Measurements from ENCODE around the gene FOXP1.

The FOXP1 gene

DNA sequence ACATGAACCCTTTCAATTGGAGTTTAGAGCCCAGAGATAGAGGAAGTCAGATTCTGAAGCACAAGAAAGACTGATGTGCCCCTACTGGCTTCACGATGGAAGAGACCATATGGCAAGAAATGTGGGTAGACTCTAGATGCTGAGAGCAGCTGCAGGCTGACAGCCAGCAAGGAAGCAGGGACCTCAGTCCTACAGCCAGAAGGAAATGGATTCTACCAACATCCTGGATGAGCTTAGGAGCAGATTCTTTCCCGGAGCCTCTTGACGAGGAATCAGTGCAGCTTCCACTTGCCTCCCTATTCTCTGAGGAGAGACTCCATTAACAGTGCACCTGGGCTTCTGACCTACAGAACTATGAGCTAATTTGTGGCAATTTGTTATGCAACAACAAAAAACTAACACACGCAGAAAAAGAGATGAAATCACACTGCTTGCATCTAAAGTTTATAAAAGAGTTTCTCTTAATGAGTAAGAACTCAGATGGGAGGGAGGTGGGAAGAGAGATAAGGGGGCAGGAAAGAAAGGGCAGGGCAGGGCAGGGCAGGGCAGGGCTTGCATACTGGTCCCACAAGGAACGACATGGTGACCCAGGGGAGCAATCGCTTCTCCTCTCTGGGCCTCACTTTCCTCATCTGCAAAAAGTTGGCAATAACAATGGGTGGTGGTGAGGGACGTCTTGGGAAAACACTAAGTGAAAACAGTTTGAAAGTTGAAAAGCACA, 440.9 kb downstream of the FOXP1 start:
- no peak for DNase-seq (ENCODE audit: low spot score)

DNA sequence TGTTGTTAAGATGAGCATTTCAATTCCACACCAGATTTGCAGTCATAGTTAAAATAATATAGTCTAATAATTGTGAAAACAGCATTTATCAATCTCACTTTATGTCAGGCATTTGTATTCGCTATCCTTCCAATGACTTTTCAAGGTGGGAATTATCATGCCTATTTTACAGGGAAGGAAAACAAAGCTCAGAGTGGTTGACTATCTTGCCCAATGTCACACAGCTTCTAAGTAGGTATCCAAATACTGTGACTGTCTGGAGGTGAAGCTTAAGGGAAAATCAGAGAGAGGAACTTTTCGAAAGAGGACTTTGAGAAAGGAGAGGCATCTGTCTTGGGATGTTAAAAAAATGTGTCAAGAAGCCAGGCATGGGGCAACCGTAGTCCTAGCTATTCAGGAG, 443.1 kb downstream of the FOXP1 start:
- no peak for DNase-seq (ENCODE audit: low spot score)

DNA sequence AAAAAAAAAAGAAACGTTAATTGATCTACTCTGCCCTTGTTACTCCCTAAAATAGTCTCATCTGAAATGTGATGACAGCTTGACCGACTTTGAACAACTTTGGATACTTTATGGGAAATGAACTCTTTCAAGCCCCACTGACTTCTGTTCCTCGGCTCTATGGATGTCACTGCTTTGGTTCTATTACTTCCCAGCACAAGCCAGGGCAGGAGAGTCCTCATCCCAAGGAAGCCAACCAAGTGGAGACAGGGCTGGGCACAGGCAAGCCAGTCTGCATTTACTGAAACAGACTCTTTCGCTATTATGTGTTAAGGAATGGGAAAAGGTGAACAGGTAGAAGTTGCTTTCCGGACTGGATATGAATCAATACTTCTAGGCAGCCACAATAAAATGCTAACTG, 444.0 kb downstream of the FOXP1 start:
- no peak for DNase-seq (ENCODE audit: low spot score)

DNA sequence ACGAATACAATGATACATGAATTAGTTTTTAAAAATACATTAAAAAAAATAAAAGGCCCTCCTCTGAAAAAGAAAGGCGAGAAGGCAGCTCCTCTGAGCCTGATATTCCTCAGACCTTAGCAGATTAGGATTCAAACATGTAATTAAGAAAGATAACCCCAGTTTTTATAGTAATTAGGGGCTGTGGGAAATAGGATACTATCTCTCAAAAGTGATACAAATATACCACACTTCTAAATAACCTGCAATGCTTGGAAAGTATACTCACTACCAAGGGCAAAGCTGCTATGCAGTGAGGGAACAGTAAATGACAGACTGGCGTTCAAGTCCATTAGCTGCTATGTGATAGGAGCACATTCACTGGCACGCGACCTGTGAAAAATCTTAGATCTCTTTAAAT, 445.1 kb downstream of the FOXP1 start:
- no peak for DNase-seq (ENCODE audit: low spot score)

DNA sequence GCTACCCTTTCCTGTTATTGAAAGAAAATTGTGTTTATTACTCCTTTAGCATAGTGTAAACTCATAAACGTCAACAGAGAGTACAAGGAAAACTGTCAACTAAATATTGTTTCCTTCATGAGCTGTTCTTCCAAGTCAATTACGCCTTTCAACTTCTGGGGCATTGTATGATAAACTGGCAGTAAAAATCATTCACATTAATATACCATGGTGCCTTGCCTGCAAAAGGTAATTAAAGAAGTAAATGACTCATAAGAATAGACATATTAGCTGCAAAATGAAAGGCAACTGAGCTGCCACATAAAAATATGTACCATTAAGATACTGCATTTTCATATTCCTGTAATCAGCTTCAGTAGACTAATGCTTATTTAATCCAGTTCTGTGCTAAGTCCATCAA, 447.3 kb downstream of the FOXP1 start:
- no peak for DNase-seq (ENCODE audit: low spot score)

DNA sequence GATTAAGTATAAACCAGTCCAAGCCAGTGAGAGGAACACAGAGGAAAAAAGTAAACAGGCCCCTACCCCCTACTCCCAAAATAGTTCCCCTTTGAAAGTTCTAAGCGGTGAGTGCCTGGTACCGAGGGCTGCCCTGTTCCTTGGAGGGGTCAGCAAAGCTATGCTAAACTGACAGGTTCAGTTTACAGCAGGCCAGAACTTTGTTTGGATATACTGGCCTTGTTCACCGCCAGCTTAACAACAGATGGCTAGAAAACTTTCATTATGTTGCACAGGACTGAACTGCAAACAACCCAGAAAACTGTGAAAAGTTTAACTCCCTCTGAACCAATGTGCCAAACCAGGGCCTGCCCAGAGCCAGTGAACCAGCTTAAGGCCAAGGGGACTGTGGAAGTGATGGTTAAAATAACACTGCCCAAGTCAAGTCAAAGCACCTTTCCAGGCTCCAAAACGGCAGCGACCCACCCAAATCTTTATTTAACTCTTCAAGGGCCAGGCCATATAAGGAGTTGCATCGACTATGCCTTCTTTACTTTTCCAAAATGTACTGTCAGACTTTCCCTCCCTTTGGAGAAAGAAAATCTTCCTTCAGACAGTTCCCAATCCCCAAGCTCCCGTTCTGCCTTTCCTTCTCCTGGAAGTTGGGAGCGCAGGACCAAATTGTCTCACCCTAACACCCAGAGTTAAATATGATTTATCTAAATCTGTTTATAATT, 448.0 kb downstream of the FOXP1 start:
- DNase-seq (ENCODE audit: low spot score): no peak

DNA sequence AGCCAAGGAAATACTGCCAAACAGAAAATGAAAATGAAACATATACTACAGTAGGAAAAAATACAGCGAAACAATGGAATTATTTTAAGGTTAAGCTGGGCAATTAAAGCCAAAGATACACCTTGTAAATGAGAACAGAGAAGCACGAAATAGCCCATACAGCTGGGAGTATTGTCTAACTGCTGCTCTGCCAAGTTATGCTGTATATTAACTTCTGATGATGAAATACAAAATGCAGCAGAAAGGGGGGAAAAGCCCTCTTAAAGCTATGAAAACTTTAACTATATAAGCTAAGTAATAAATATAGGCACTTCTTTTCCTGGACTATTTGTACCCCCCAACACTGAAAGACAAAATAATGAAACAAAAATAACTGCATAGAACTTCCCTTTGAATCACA, 449.0 kb downstream of the FOXP1 start:
- DNase-seq (ENCODE audit: low spot score): no peak

DNA sequence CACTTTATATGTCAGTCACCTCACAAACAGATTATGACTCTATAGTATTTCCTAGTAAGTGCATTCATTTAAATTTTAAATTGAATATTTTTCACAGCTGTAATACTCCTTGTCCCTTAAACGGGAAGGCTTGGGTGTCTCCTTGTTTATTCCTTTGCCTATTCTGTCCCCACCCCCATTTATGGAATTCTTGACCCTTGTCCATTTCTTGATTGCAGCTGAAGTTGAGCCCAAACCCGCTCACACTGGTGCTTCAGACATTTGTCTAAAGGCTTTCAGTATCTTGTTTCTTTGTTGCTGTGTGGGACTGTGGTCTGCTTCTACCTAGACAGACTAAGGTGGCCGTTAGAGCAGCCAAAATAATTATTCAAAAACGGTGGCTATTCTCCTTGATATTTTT, 449.7 kb downstream of the FOXP1 start:
- no peak for DNase-seq (ENCODE audit: low spot score)

DNA sequence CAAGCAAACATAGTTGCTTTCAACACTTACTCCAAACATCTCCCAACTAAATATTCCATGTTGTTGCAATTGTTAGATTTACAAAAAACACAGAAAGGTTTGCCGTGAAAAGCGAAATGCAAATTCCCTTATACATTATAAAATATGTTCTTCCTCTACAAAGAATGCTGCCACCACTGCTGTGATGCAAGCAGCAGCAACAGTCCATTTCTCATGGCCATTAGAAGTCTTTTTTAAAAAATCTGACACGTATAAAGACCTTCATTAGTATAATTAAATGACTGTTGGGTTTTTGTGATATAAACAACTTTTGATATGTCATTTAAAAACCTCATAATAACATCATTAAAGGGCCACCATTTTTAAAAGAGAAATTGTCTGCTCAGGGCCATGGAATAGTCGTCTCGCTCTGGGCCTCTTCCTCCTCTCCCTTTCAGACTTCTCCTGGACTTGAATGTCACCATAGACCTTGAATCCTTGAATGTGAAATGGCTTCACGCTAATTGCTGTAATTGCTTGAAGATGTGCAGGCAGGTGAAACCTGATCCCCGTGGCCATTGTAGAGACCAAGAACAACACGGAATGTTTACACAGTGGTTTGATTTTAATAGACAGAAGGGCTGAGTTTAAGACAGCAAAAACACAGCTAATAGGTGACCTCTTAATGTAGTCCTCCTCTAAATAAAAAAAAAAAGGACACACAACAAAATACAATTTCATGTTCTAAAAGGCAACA, 450.4 kb downstream of the FOXP1 start:
- DNase-seq (ENCODE audit: low spot score): no peak

DNA sequence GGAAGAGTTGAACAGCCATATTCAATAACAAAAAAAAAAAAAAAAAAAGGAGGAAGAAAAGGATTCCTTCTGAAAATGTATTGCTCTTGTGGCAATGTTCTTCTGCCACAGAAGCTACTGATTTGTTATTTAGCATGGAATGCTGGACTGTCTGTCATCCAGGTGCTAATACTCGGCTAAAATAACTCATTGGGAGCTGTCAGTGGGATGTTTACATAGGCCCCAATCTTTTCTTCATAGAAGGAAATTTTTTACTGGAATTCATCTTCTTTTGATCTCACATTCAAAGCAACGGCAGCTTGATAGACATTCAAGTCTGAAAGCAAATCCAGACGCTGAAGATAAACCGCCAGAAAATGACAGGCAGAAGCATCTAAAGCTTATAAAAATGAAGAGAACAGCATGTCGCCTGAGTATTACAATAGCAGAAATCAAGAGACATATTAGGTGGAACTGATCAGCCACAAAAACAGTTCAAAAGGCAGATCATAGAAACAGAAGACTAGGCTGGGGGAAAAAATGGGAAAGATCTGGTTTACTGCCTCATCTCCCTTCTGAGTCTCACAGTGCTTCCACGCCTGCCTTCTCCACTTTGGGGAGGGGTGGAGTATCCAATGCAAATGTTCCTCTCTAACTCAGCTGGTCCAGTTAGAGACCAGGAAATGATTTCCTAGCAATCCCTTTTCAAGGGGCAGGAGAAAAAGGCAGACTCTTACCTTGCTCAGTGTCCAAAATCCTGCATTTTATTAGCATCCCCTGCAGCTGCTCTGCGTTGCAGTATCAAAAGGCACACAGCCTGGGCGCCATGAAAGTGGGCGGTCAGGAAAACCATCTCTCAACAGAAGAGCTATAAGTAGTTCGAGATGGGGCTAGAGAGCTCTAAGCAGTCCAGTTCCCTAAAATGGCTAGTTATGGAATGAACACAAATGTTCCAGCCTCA, 451.9 kb downstream of the FOXP1 start:
- no peak for DNase-seq (ENCODE audit: low spot score)

DNA sequence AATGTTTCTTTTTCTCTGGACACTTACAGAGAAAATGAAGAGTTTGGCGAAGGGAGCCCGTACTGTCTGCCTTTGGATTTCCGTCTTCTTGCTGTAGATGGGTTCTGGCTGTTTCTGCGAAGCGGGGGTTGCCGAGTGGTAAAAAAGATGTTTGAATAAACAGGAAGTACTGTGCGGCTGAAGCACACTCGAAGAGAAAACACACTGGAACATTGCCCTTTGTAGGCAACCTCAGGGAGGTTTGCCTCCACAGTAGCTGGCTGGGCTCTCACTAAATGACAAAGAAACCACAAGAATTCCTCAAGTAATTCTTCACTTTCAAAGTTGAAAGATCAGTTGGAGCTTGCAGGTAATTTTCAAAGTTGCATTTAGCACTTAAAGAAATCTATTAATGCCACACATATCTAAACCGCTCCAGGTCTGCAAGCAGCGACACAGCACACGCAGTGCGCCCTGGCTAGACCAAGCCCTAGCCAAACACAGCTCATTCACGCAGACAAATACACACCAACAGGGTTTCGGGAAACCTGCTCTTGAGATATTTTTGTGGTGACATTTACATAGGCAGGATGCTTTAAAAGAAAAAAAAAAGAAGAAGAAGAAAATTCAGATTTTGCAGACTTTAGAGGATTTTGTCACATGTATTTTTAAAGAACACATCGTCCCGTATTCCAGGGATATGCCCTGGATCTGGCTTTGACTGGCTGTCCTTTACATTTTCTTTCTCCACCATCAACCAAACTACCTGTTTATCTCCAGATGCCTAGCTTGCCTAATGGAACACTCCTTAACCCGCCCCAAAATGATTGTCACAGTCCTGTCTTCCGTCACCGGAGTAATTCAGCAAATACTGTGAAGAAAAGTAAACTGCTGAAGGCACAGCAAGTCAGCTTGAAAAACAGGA, 452.8 kb downstream of the FOXP1 start:
- no peak for DNase-seq (ENCODE audit: low spot score)

DNA sequence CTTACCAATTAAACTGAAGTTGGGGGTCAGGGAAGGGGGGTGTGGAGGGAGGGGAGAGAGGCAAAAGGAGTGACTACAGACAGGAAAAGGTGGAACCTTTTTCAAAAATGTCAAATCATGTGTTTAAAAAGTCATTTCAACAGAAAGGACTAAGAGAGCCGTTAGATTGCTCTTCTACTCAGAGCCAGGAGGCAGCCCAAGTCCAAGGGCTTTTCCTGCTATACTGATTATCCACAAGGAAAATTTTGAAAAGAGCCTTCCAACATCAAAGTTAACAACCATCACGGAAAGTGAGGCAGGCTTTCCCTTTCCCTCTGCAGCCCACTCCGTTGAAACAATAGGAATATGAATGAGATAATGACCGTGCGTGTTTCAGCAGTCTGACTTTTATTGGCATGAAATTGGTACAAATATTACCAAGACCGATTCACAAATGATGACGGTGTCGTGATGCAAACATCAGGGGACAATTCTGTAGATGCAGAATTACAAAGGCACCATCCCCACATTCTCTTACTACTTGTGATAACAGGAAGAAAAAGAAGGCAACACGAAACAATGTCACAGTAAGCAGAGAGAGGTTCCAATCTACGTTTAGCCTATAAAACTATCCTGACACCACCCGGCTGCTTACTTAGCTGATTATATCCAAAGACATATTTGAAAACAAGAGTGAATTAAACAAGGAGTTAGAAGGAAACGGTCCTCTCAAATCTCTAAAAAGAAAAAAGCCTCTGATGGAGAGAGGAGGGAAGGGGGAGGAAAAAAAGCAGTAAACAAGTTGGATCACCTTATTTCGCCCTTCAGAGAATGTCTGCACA, 453.7 kb downstream of the FOXP1 start:
- DNase-seq (ENCODE audit: low spot score): no peak

DNA sequence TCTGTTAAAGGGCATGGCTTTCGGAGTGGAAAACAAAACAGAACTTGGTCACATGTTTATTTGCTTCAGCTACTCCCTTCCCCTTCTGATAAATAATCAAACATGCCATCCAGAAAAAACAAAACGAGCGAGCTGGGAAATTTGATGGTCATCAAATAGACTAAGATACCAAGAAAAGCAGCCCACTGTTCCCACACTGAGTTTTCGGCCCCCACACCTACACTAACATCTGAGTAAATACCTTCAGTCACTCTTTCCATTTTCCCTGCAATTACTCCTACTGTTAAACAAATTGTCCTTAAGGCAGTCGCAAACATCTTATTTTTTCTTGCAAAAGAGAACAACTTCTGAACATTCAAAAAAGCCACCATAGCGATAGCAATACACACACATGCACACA, 454.6 kb downstream of the FOXP1 start:
- no peak for DNase-seq (ENCODE audit: low spot score)

DNA sequence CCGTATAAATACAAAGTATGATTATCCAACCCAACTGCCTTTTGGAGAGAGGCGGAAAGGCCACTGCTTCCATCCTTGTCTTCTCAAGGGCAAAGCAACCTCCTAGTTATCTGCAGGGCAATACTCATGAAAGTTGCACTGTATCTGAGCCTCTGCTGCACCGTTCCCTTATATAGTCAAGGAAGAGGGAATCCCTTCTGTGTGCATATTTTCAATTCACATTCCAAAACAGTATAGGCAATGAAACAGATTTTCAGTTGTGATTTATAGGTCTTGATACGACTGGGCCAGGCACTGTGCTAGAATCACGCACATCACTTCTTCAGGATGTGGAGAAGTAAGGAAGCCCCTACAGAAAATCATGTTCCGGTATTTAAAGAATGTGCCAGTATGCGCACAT, 455.7 kb downstream of the FOXP1 start:
- no peak for DNase-seq (ENCODE audit: low spot score)

DNA sequence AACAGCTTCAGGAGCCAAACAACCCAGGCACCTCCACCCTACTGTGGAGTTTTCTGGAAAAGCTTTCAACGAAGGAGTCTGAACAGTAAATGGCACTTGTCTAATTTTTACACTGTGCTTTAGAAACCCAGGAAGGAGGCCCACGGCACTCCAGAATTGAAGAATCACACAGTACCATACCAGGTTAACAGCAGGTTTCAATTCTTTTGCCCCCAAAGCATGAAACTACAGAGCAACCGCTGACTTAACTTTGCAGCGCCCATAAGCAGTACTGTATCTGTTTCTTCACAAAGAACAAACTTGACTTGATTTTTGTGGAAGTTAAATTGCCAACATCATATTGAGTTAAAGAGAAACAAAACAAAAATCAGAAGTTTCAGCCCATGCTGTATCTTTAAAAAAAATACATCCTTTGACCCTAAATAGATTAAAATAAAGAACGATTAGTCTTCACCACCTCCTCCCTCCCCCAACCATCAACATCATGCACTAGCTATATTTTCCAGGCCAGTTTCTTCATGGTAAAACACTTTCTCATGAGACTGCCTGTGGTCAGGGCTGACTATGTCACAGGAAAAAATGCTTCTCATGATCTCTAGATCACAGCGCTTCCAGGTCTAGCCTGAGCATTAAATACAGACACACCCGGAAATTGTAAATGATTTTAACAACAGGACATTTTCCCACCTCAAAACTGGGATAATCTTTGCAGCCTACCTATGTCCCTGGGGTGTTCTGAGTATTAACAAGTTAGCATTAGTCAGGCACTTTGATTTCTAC, 456.3 kb downstream of the FOXP1 start:
- no peak for DNase-seq (ENCODE audit: low spot score)

DNA sequence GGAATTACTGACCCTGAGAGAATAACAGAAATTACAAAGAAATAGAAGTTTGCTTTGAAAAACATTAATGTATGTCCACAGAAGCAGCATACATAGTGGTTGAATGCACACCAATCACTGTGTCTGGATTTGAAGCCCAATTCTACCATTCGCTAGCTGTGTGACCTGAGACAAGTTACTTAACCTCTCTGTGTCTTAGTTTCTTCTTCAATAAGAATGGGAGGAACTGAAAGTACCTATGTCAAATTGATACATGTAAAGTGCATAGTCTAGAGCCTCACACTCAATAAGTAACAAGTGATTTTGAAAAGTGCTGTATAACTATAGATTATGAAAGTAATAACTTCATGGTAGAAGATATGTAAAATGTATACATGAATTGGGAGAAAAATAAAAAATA, 457.8 kb downstream of the FOXP1 start:
- DNase-seq (ENCODE audit: low spot score): no peak

DNA sequence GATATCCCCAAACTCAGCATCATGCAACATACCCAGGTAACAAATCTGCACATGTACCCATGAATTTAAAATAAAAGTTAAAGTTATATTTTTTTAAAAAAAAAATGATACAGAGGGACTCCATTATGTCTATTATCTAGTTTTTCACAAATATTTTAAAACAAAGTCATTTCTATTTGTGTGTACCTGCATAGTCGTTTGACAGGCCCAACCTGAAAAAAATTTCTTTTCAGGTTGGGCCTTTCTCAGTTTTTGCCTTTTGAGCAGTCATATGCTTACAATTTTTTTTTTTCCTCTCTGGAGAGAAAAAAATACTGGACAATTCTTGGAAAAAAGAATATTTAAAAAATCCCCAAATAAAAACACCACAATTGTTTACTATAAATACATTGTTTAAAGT, 459.5 kb downstream of the FOXP1 start:
- no peak for DNase-seq (ENCODE audit: low spot score)

DNA sequence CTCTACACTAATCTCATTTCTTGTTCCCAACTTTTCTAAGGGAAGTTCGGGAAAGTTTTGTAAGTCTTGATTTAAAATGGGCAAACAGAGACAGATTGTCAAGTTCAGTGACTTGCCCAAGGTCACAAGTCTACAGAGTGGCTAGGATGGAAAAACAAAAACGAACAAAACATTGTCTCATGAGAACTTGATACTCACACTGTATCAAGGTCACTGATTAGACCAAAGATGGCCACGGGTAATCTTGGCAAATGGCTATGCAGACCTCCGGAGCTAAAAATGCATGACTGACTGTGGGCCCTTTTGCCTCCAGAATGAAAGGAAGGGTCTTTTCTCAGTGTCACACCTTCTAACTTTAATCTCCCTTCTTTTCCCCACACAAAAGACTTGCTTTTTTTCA, 460.9 kb downstream of the FOXP1 start:
- no peak for DNase-seq (ENCODE audit: low spot score)

DNA sequence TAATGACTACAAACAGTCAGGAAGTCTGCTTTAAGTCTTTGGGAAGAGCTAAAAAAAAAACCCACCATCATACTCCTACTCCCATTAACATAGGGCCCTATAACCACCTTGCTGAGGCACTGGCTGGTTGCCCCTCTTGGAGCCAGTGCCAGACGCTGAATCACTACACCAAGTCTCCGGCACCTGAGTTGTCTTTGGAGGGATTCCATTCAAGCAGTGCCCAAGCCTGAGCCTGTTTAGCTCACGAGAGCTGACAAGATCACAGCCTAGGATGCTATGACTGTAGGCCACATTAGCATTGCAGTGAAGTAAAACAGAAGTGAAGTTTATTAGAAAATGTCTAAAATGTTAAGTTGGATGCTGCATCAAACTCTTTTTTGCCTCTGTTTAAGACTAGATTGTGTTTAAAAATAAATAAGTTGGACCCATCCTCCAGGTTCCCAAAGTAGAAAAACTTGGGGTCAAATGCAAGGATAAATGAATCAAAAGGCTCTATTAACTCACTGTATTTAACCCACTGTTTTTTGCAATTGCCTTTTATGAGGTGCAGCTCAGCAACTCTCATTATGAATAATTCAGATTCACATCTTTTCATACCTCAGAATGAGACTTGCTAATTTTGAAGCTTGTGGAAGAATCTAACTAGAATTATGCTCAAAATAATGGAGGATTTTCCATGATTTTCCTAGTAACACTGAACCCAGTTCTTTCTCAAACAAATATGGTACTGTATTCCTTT, 461.9 kb downstream of the FOXP1 start:
- DNase-seq (ENCODE audit: low spot score): no peak
